ENCODE data around the gene RALB. TPM values are rescaled to one million over a fixed set of nuclear protein-coding genes. Genes with fewer than 3 reads are reported as not detected.

Gene RALB
- total and polyA plus RNA-seq, 2 of the 8 experiments (the other 6 are each of a cell fraction or from before 2014, with no cell fraction given) = 12.0 to 16.6 TPM

GRCh38 chr2:120223034-120223912 lies 29.4 kb upstream of the RALB start, which contains the start of gene TMEM185B:
TSS of gene TMEM185B (minus strand) at chr2:120223400. CDS start at chr2:120222976, 424 bp downstream.
- peak within 1 kb of the TSS; percentile 49 to 78 (median 52) for H3K4me3 ChIP-seq (ENCODE audit: extremely low read depth in 1 of 4, insufficient read depth in 2 of 4, low read depth in 3 of 4, low read length in 4 of 4)
- H3K79me2 ChIP-seq (ENCODE audit: control insufficient read depth in 1 of 2, insufficient read depth in 2 of 2, low read length in 2 of 2) = peaks cover 0 to 2% of the 10 kb centered on the region in 2 experiments; a peak in 1 of 4 replicates
- no peak within 1 kb of the TSS for H2BK12ac ChIP-seq (ENCODE audit: low read depth, low read length)
- H3K56ac ChIP-seq (replicated peaks; ENCODE audit: insufficient read length, low read depth, low read length) = peak within 1 kb of the TSS; percentile 51
- peak within 1 kb of the TSS; percentile 67; the same call in 1 of the 2 replicates for H2AK5ac ChIP-seq (ENCODE audit: low read depth, low read length)
- CTCF ChIA-PET (ENCODE audit: partially characterized antibody) = interaction anchor here (1.5 kb wide), 1 partner anchor 13 kb away, joined by 3 read pairs; no protein-coding TSS in a partner anchor
- H3K27me3 ChIP-seq (replicated peaks in 1 of 4; ENCODE audit: control insufficient read depth in 3 of 4, extremely low read depth in 1 of 4, insufficient read depth in 3 of 4, low read length in 3 of 4) = peaks cover 13 to 45% (median 29%) of the 10 kb centered on the region in 4 experiments
- peak within 1 kb of the TSS; percentile 87 for H3K18ac ChIP-seq (ENCODE audit: extremely low read depth, low read length)
- 5% methylated on average over 83 of the region's 108 CpGs; no CpG with 5 or more reads in 1 of the 2 experiments for WGBS, 2 experiments (ENCODE audit: extremely low coverage in 1 of 2, insufficient coverage in 1 of 2, insufficient read length in 1 of 2, insufficient replicate concordance in 2 of 2, low coverage in 1 of 2, low lambda C conversion rate in 2 of 2, missing lambda C conversion rate in 1 of 2)
- no peak within 1 kb of the TSS for H3K23ac ChIP-seq (ENCODE audit: insufficient read length)
- no peak within 1 kb of the TSS for H2BK120ac ChIP-seq (replicated peaks; ENCODE audit: low read depth, low read length)
- peaks cover 0 to 6% (median 0%) of the 10 kb centered on the region in 4 experiments; a peak in 3 of 8 replicates for H3K36me3 ChIP-seq (ENCODE audit: control insufficient read depth in 2 of 4, insufficient read depth in 4 of 4, low read length in 3 of 4)
- peak within 1 kb of the TSS; percentile 96 for H4K8ac ChIP-seq (ENCODE audit: extremely low read depth, insufficient read depth, low read length)
- H3K14ac ChIP-seq (ENCODE audit: insufficient read length) = no peak within 1 kb of the TSS
- H2AFZ ChIP-seq (ENCODE audit: low read length) = peak within 1 kb of the TSS; percentile 35; the same call in 1 of the 2 replicates
- H3K4me1 ChIP-seq (replicated peaks in 1 of 4; ENCODE audit: control insufficient read depth in 3 of 4, insufficient read depth in 4 of 4, low read length in 3 of 4) = peaks cover 0 to 7% (median 6%) of the 10 kb centered on the region in 4 experiments; a peak in 5 of 7 replicates
- DNase-seq (ENCODE audit: low read depth in 1 of 2, low spot score in 2 of 2) = peak in 1 of 2 experiments; percentile 93
- peaks cover 3 to 5% of the 10 kb centered on the region in 2 experiments for H4K20me1 ChIP-seq (replicated peaks in 1 of 2; ENCODE audit: control insufficient read depth in 1 of 2, insufficient read depth in 2 of 2, low read length in 2 of 2)
- no peak for FAIRE-seq
- H4K91ac ChIP-seq (replicated peaks; ENCODE audit: insufficient read length, low read length) = peak within 1 kb of the TSS; percentile 46
- POLR2A ChIA-PET (ENCODE audit: partially characterized antibody) = interaction anchor here (0.8 to 1.2 kb wide), 4 partner anchors 9 to 24 kb away, joined by 3 read pairs; no protein-coding TSS in a partner anchor
- H3K4ac ChIP-seq (replicated peaks; ENCODE audit: insufficient read length, low read depth, low read length) = no peak within 1 kb of the TSS
- H3K79me1 ChIP-seq (ENCODE audit: low read depth, low read length) = no peaks in the 10 kb centered on the region
- H2BK15ac ChIP-seq (ENCODE audit: low read length) = 0 out of 2 replicates have a peak within 1 kb of the TSS, but pooled peaks have one; percentile 29
- H2BK20ac ChIP-seq (ENCODE audit: low read length) = no peak within 1 kb of the TSS
- H4K5ac ChIP-seq (ENCODE audit: insufficient read length, low read depth, low read length) = peak within 1 kb of the TSS; percentile 90
- peaks cover 3% of the 10 kb centered on the region; the same call in 1 of the 2 replicates for H3K23me2 ChIP-seq (ENCODE audit: low read depth, low read length)
- H3K9ac ChIP-seq (replicated peaks in 1 of 4; ENCODE audit: extremely low read depth in 1 of 4, low read depth in 3 of 4, low read length in 3 of 4) = peak within 1 kb of the TSS in 3 of 4 experiments; percentile 51 to 84 (median 64); a peak in 5 of 7 replicates
- peak within 1 kb of the TSS; percentile 65; the same call in 1 of the 2 replicates for H3K27ac ChIP-seq (ENCODE audit: low read depth, low read length)
- peak within 1 kb of the TSS; percentile 67 to 76 for H3K4me2 ChIP-seq (ENCODE audit: insufficient read depth in 1 of 2, low read depth in 2 of 2, low read length in 2 of 2)
- no peak within 1 kb of the TSS for H2BK5ac ChIP-seq (ENCODE audit: low read depth, low read length)
- H3K9me3 ChIP-seq (ENCODE audit: insufficient read depth in 2 of 2, low read depth in 1 of 2, low read length in 1 of 2) = peaks cover 7 to 9% of the 10 kb centered on the region in 2 experiments
- no peak for TF ChIP-seq SRF (IDR thresholded peaks at IDR 0.05; ENCODE audit: low read depth, low read length)
- no peak for TF ChIP-seq CHD1 (IDR thresholded peaks at IDR 0.05; ENCODE audit: low read depth, low read length)
- no peak for TF ChIP-seq BCL11A (IDR thresholded peaks at IDR 0.05; ENCODE audit: low read depth in 2 of 2, low read length in 2 of 2)
- TF ChIP-seq EP300 (IDR thresholded peaks at IDR 0.05; ENCODE audit: borderline replicate concordance in 1 of 2, low read depth in 2 of 2, low read length in 2 of 2) = no peak
- TF ChIP-seq CREB1 (IDR thresholded peaks at IDR 0.05) = no peak; the same call in 1 of the 2 replicates
- TF ChIP-seq CTBP2 (IDR thresholded peaks at IDR 0.05; ENCODE audit: borderline replicate concordance, insufficient read depth, insufficient read length, low read length) = no peak
- TF ChIP-seq TAF1 (IDR thresholded peaks at IDR 0.05; ENCODE audit: low read depth, low read length) = peak; percentile 59
